Central memory CD8-positive, alpha-beta T cell (primary cell): Measurements from ENCODE around the gene SH2D7.
"Not testable (repeated sequence)": the region's sequence is repeated elsewhere in the genome, so short reads cannot be mapped to it uniquely, and the experiment has no call there.

ENCODE experiments used
- ATAC-seq: fragments of 150-1000 bp; cut with Tn5 transposase; replicated peaks from 2 replicates; pipeline ENCODE4 v1.10.0; 2022; ENCODE audit warnings: mild to moderate bottlenecking, moderate FRiP score, moderate number of reproducible peaks; ENCODE audit not compliant: poor library complexity, severe bottlenecking; ENCODE audit errors: extremely low read depth
- DNase-seq, 2 donors: peaks; one replicate each; pipeline ENCODE4 v3.0.0; 2021; ENCODE audit warnings: low spot score in 2 of 2
- H3K27ac Mint-ChIP-seq: one replicate; pipeline ENCODE4 v1.8.0; 2022; ENCODE audit warnings: low read depth, mild to moderate bottlenecking, moderate library complexity, mixed read lengths
- H3K27me3 Mint-ChIP-seq: one replicate; pipeline ENCODE4 v1.8.0; 2022; ENCODE audit warnings: mixed read lengths
- H3K36me3 Mint-ChIP-seq: one replicate; pipeline ENCODE4 v1.8.0; 2022; ENCODE audit warnings: mild to moderate bottlenecking, moderate library complexity, mixed read lengths; ENCODE audit not compliant: insufficient read depth
- H3K4me1 Mint-ChIP-seq: one replicate; pipeline ENCODE4 v1.8.0; 2022; ENCODE audit warnings: mixed read lengths
- H3K4me3 Mint-ChIP-seq: one replicate; pipeline ENCODE4 v1.8.0; 2022; ENCODE audit warnings: mild to moderate bottlenecking, moderate library complexity, mixed read lengths
- H3K9me3 Mint-ChIP-seq: one replicate; pipeline ENCODE4 v1.8.0; 2022; ENCODE audit warnings: mixed read lengths

SH2D7 gene

GRCh38 chr15:78147566-78147965 lies 55.2 kb downstream of the SH2D7 start:
- H3K27me3 Mint-ChIP-seq = no peaks in the 10 kb centered on the region
- no peaks in the 10 kb centered on the region for H3K9me3 Mint-ChIP-seq

GRCh38 chr15:78148392-78149067 lies 56.2 kb downstream of the SH2D7 start:
- Mint-ChIP-seq H3K27me3 (no peaks in the 10 kb centered on the region), H3K27ac (peak overlapping the region; percentile 91), H3K9me3 (no peaks in the 10 kb centered on the region), H3K36me3 (peaks cover 9% of the 10 kb centered on the region), H3K4me3 (peak overlapping the region; percentile 86), H3K4me1 (peaks cover 39% of the 10 kb centered on the region)
- DNase-seq (no peak), ATAC-seq (peak; percentile 25)

More at GRCh38 chr15:78147566-78147965, 55.2 kb downstream of the SH2D7 start:
- ATAC-seq (no peak), DNase-seq (no peak)
- Mint-ChIP-seq H3K27ac (no peak overlapping the region), H3K4me1 (peaks cover 44% of the 10 kb centered on the region), H3K36me3 (peaks cover 9% of the 10 kb centered on the region), H3K4me3 (peak overlapping the region; percentile 46)

GRCh38 chr15:78149068-78149804 lies 56.9 kb downstream of the SH2D7 start, which contains the start of gene IDH3A:
IDH3A (plus strand) TSS chr15:78149362; CDS start chr15:78149404, 42 bp downstream.
- Mint-ChIP-seq H3K4me1 (peaks cover 39% of the 10 kb centered on the region), H3K27ac (peak within 1 kb of the TSS; percentile 91), H3K27me3 (no peaks in the 10 kb centered on the region), H3K36me3 (peaks cover 9% of the 10 kb centered on the region), H3K4me3 (peak within 1 kb of the TSS; percentile 86), H3K9me3 (no peaks in the 10 kb centered on the region)
- DNase-seq (peak; percentile 97 to 99), ATAC-seq (peak; percentile 94)

GRCh38 chr15:78149805-78150751 lies 57.7 kb downstream of the SH2D7 start:
- ATAC-seq = no peak
- no peaks in the 10 kb centered on the region for H3K9me3 Mint-ChIP-seq
- peak overlapping the region; percentile 77 for H3K27ac Mint-ChIP-seq
- H3K36me3 Mint-ChIP-seq = peaks cover 9% of the 10 kb centered on the region
- no peak for DNase-seq
- peak overlapping the region; percentile 86 for H3K4me3 Mint-ChIP-seq
- H3K27me3 Mint-ChIP-seq = no peaks in the 10 kb centered on the region
- H3K4me1 Mint-ChIP-seq = peaks cover 39% of the 10 kb centered on the region

GRCh38 chr15:78151075-78151474 lies 58.7 kb downstream of the SH2D7 start:
- H3K9me3 Mint-ChIP-seq, DNase-seq, H3K36me3 Mint-ChIP-seq, ATAC-seq, H3K27me3 Mint-ChIP-seq, H3K27ac Mint-ChIP-seq: not testable (repeated sequence)
- Mint-ChIP-seq H3K4me1 (peaks cover 39% of the 10 kb centered on the region), H3K4me3 (peak overlapping the region; percentile 86)
